A549 treated with GW870086 at 1 μM for 4 hours (cell line): ENCODE measurements around the gene TEKT5. TPM values are rescaled to one million over a fixed set of nuclear protein-coding genes. Genes with fewer than 3 reads are reported as not detected.

Source experiments
- total RNA-seq: library from RNA; stranded (reverse); fragments of 200-300 nt; extraction: Qiagen RNA extraction; gene quantifications from 5 replicates; pipeline ENCODE4 v1.2.3, GENCODE V29; 2022; ENCODE audit warnings: low read depth

The TEKT5 gene
- 0.14 TPM in 1 of 5 replicates, not detected in the others for total RNA-seq

DNA sequence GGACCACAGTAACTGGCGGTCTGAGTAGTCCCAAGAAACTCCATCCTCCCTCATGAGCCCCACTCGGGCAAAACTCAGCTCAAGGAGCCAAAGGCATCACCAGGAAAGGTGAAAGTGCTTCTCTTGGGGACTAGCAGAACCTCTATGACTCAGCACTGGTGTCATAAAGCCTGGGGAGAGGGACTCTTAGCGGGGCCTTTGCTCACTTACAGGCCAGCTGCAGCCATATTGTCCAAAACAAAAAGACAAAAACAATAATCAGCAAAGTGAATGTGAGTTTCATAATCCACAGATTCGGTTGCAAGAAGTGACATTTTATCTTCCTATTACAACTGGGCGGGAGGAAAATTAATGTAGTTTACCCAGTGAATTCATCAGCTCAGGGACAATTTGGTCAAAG, at the start of gene TEKT5:
TEKT5 (minus strand) TSS at position 101 of the 400 bp plus-strand sequence; CDS start at position 44, 57 bp downstream.

DNA sequence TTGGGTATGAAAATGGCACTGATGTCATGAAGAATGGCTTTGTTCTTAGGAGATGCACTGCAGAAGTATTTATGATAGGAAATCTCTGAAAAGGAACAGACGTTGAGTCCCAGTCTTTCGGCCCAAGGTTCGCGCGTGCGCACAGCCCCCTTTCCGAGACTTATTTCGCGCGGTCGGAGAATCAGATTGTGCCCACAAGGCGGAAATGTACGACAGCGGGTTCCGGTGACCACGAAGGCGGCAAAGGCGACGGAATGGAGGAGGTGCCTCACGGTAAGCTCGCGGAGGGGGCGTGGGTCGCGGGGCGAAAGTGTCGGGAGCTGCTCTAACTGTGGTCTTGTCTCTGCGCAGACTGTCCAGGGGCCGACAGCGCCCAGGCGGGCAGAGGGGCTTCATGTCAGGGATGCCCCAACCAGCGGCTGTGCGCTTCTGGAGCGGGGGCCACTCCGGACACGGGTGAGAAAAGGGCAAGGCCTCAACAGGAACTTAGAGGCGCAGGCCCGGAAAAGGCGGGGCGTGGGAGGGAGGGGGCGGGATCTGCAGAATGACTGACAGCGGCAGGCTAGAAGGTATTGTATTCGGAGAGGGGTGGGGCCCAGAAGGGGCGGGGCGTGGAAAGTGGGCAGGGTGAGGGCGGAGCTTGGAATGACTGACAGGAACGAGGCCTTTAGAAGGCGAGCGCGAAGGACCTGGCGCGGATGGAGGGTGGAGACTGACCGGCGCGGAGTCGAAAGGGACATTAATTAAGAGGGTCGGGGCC, 49.1 kb upstream of the TEKT5 start, which contains the start of gene NUBP1:
NUBP1 (plus strand) TSS at position 233 of the 760 bp plus-strand sequence; CDS start at position 255, 22 bp downstream.

DNA sequence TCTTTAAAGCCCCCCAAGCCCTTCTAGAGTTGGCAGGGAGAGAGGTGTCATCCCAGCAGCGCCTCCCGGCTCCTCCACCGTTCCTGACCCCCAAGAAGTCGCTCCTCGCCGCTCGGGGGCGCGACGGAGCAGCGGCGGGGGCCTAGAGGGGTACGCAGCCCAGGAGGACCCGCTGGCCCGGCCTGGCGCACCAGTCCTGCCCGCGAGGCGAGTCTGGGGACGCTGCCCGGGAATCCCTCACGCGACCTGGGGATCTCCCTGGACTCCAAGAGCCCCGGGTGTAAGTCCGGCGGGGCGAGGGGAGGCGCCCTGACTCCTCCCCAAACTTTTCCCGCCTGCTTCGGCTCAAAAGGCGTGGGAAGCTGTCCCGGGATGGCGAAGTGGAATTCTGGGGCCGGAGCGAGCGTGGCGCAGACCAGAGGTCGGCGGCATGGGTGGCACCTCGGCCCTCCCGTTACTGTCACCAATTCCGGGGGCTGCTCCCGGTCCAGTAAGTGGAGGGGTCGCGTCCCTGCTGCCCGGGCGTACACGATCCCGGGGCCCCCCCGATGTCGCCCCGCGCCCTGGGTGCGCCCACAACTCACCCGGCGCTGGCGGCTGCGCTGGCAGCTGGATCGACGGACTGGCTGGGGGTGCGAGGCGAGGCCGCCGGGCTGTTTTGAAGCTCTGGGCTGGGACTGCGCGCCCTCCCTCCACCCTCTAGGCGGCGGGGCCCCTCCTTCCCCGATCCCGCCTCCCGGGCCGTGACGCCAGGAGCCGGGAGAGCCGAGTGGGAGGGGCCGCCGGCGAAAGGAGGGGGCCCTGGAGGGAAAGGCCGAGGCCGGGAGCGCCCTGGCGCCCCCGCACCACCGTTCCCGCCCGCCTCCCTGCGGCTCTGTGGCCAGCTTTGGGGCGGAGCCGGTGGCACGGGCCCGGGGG, 114.5 kb downstream of the TEKT5 start, which contains the start of gene EMP2:
EMP2 (minus strand) TSS at position 634 of the 918 bp plus-strand sequence. CDS start 32,981 bp downstream, outside the sequence.

Other genes with a start within 250 kb of the TEKT5 start
- gene EMP2, start 114.3 kb downstream of the TEKT5 start, total RNA-seq: 21.9 to 35.6 TPM (median 31.5 TPM) in 5 replicates
- 44.5 to 46.8 TPM (median 45.2 TPM) in 5 replicates for gene NUBP1, start 48.9 kb upstream of the TEKT5 start, total RNA-seq
- gene TVP23A, start 123.9 kb upstream of the TEKT5 start, total RNA-seq: 0.03 to 0.35 TPM (median 0.15 TPM) in 5 replicates
- 0.05 to 0.17 TPM (median 0.08 TPM) in 5 replicates for gene CIITA, start 182.3 kb upstream of the TEKT5 start, total RNA-seq
- gene DEXI, start 247.5 kb upstream of the TEKT5 start, total RNA-seq: 33.2 to 43.8 TPM (median 42.3 TPM) in 5 replicates
- gene CLEC16A, start 249.6 kb upstream of the TEKT5 start, total RNA-seq: 7.8 to 9.6 TPM (median 9.0 TPM) in 5 replicates